ENCODE data around the gene FAR2.
"Not testable (repeated sequence)": the region's sequence is repeated elsewhere in the genome, so short reads cannot be mapped to it uniquely, and the experiment has no call there.

FAR2 gene

GRCh38 chr12:29281371-29282005, 132.4 kb downstream of the FAR2 start:
- DNase-seq (ENCODE audit: low read depth), result no peak

DNA sequence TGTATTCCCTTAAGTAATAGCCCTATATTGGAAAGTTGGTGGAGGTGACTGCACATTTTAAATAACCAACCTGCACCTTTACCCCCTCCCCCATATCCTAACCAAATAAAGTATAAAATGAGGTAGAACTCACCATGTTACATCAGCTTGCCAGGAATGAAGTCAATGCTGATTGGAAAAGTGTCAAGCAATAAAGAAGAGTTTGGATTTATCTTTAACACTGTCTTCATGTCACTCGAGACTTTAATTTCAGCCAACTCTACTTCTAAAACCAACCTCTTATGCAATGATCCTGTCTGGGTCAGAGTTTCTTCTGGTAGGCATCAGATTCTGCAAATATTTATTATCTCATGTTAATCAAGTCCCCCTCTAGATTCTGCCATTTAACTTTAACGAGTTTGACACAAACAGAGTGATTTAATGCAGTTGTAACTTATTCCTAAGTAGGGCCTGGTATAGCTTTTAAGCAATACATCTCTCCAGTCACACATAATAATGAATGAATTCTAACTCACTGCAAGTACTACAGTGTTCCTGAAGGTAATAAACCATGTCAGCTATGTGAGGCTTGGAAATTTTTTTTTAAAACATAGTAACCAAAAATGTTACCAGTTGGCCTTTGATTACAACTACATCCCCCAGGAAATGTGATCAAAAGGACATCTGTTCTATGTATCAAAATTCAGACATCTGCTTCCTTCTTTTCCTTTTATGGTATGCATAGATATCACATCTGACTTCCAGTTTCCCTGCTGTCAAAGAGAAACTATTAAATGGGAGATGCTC, 133.1 kb downstream of the FAR2 start:
- no peak for DNase-seq (ENCODE audit: low read depth)

DNA sequence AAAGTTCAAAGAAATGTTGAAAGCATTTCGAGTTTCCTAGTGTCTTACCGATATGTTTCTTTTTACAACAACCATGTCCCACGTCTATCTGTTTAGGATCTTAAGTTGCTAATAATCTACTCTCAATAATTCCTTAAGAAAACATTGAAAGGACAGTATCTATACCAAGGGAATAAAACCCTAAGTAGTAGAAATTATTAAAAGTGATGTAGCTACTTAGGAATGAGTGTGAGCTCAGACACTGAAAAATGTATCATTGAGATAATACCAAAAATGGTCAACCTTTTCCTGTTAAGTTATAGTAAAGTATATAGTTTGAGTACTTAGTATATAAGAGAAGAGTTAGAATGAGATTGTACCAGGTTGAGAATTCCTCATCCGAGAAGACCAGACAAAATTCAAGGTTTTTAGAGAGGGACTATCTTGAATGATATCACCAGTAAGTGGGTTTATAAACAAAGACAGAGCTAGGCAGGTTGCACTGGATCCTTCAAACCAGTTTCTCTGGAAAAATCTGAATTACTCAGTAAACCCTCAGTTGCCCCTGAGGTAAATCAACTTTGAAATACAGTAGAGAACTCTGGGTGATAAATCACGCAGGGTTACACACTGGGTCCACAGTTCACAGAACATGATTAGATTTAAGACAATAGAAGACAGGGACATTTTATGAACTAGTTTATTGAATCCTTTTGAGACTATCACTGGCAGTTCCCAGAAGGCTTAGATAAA, 135.1 kb downstream of the FAR2 start:
- DNase-seq (ENCODE audit: low read depth), result no peak

- no peak for DNase-seq (ENCODE audit: low read depth)
Observed at GRCh38 chr12:29286081-29286790, 137.2 kb downstream of the FAR2 start.

- DNase-seq (ENCODE audit: low read depth), result no peak
Observed at GRCh38 chr12:29287622-29288021, 138.5 kb downstream of the FAR2 start.

DNA sequence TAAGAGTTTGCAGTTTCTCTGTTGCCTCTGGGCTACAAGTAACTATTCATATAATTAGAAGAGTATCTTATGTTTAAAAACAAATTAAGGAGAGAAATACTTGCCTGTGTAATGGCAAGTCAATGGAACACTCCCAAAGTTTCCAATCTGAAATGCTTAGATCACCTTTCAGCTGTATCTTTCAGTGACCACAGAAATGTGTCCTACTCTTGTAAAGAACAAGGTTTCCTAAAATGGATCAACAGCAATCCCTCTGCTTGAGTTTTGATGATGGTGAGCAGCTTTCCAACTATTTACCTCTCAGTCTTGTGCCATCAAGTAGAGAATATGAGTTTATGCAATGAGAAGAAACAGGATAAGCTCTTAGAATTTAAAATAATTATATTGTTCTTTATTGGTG, 139.0 kb downstream of the FAR2 start:
- DNase-seq (ENCODE audit: low read depth), result no peak

DNA sequence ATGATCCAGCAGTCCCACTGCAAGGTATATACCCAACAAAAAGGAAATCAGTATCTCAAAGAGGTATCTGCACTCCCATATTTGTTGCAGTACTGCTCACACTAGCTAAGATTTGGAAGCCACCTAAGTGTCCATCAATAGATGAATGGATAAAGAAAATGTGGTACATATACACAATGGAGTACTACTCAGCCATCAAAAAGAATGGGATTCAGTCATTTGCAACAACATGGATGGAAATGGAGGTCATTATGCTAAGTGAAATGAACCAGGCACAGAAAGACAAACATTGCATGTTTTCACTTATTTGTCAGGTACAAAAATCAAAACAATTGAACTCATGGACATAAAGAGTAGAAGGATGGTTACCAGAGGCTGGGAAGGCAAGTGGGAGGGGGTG, 141.4 kb downstream of the FAR2 start:
- not testable (repeated sequence) for DNase-seq (ENCODE audit: low read depth)

GRCh38 chr12:29291226-29291625, 142.1 kb downstream of the FAR2 start:
- no peak for DNase-seq (ENCODE audit: low read depth)

DNA sequence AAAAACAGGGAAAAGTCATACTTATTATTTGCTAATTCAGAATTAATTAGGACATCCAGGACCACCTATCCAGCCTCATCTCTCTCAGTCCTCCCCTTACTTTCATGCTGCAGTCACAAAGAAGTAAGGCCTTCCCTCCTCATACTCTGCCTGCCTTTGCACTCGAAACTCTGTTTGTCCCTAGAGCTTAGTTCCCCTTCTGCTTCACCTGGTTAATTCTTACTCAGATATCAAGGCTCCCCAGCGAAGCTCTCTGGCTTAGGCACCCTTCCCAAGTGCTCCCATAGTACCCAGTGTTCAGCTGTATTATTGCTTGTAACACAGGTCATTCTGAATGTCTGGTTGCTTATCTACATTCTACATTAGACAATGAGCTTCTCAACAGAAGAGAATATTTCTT, 150.6 kb downstream of the FAR2 start:
- no peak for DNase-seq (ENCODE audit: low read depth)

GRCh38 chr12:29301114-29301513, 152.0 kb downstream of the FAR2 start:
- no peak for DNase-seq (ENCODE audit: low read depth)

DNA sequence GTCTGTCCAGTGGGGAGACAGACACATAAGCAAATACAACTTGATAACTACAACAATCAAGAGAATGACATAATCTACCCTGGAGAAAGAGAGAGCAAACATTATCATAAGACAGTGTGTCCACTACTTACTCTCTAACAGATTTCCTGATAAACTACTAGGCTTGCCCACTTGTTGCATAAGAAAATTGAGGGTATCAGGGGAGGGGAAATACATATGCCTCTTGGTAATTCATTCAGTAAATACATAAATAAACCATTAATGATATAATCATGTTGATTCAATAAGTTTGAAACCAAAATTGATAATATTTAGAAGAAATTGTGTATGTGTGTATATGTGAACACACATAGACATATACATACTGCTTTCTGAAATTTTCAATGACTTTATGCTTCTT, 155.3 kb downstream of the FAR2 start:
- no peak for DNase-seq (ENCODE audit: low read depth)

GRCh38 chr12:29306266-29306665, 157.2 kb downstream of the FAR2 start:
- DNase-seq (ENCODE audit: low read depth), result no peak

GRCh38 chr12:29306682-29307081, 157.6 kb downstream of the FAR2 start:
- no peak for DNase-seq (ENCODE audit: low read depth)

- DNase-seq (ENCODE audit: low read depth), result no peak
Observed at GRCh38 chr12:29309320-29309902, 160.3 kb downstream of the FAR2 start.

GRCh38 chr12:29310899-29311298, 161.8 kb downstream of the FAR2 start:
- no peak for DNase-seq (ENCODE audit: low read depth)

DNA sequence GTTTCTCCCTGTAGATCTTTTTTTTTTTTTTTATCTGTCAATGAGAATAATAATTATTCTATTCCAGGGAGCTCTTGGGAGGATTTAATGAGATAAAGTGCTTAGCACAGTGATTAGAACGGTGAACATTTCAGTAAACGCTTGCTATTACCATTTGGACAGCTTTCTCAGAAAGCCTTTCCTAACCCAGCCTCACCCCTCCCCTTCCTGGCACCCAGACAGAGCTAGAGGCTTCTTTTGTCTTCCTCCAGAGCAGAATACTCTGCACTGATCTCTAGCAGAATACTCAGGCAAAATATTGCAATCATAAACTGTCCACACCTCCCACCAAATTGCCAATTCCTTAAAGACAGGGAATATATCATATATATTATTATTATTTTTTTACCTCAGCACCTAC, 165.3 kb downstream of the FAR2 start:
- no peak for DNase-seq (ENCODE audit: low read depth)

DNA sequence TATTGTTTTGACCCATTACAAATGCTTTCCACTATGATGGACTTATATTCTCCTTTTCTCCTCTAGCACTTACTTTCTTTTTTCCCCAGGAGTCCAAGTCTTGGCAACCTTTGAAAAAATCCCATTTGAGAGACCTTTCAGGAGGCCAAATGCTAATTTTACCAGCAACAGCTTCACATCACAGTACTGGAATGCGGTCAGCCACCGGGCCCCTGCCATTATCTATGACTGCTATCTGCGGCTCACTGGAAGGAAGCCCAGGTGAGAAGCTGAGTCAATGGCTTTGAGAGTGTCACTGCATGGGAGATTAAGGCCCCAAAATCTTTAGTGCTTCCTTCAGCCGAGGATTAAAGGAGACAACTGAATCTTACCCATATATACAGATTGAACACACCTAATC, 167.7 kb downstream of the FAR2 start:
- DNase-seq (ENCODE audit: low read depth), result no peak

DNA sequence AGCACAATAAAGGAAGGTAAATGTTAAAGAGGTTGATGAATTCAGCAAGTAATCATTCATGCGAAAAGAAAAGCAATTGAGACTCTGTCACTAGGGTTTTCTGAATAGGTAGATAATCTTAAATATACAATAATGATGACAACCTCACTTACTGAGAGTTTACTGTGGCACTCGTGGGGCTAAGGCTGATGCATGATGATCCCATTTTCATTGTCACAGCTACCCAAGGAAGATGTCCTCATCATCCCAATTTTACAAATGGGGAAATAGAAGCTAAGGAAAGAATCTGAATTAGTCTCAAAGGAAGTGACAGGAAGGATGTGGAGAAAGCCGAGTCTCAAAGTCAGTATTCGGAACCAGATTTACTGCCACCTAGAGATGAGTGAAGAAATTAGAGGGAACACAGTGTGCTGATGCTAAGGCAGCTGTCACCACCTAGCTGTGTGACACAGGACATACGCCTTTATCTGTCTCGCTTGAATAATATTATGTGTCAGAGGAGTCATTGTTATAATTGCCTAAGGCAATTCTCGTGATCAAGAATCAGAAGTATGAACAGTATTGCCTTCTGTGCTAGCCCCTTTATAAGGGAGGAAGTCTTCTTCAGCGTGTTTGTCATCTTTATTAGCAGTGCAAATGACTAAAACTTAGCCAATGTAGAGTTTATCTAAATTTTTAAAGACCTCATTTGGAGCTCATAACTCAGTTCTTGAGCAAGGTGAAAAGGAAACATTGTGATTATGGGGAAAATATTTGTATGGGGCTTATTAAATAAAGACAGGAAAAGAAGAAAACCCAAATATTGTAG, 168.7 kb downstream of the FAR2 start:
- DNase-seq (ENCODE audit: low read depth), result peak; percentile 25

- no peak for DNase-seq (ENCODE audit: low read depth)
Observed at GRCh38 chr12:29320295-29321085, 171.4 kb downstream of the FAR2 start.

GRCh38 chr12:29322157-29322556, 173.1 kb downstream of the FAR2 start:
- no peak for DNase-seq (ENCODE audit: low read depth)

Measured in stimulated activated CD4-positive, alpha-beta T cell treated with anti-CD3 and anti-CD28 coated beads, Interleukin-2, amount 100 ng/mL, for 4 hours (primary cell).